ENCODE data around the gene ARHGAP44.

- TF ChIP-seq CTCF (IDR thresholded peaks at IDR 0.05): peak; percentile 47 to 80 (median 55)
- TF ChIP-seq EP300 (IDR thresholded peaks at IDR 0.05): no peak
- TF ChIP-seq POLR2A (IDR thresholded peaks at IDR 0.05): no peak
- no peak for TF ChIP-seq POLR2AphosphoS5 (IDR thresholded peaks at IDR 0.05)
These were observed 242.5 kb downstream of the ARHGAP44 start for GRCh38 chr17:13031718-13032350.
